ENCODE data around the gene ZNF514. TPM values are rescaled to one million over a fixed set of nuclear protein-coding genes. Genes with fewer than 3 reads are reported as not detected.

The ZNF514 gene
- total and polyA plus RNA-seq, 4 donors = 1.7 to 6.2 (median 3.7) TPM

GRCh38 chr2:95204396-95204795, 44.7 kb upstream of the ZNF514 start:
- peaks cover 0 to under 1% (median 0%) of the 10 kb centered on the region in 4 donors for H3K36me3 ChIP-seq (ENCODE audit: control insufficient read depth in 4 of 4, insufficient read depth in 3 of 4, low read depth in 1 of 4, low read length in 3 of 4)
- H3K9ac ChIP-seq (ENCODE audit: low read depth in 1 of 2, low read length in 2 of 2) = no peak overlapping the region
- DNase-seq (ENCODE audit: low spot score) = no peak
- peaks cover 0 to 11% (median under 1%) of the 10 kb centered on the region in 4 donors for H3K9me3 ChIP-seq (ENCODE audit: control insufficient read depth in 4 of 4, low read length in 3 of 4)
- no peak for TF ChIP-seq FOXA1 (IDR thresholded peaks at IDR 0.05)
- TF ChIP-seq FOXA2 (IDR thresholded peaks at IDR 0.05) = no peak
- no peak for TF ChIP-seq REST (IDR thresholded peaks at IDR 0.05)
- TF ChIP-seq SP1 (IDR thresholded peaks at IDR 0.05) = no peak
- TF ChIP-seq EGR1 (IDR thresholded peaks at IDR 0.05; ENCODE audit: low read depth in 2 of 2) = no peak
- no peak for TF ChIP-seq CTCF (IDR thresholded peaks at IDR 0.05; ENCODE audit: low read depth, low read length, missing input control)
- TF ChIP-seq RXRA (IDR thresholded peaks at IDR 0.05) = no peak
- TF ChIP-seq RAD21 (IDR thresholded peaks at IDR 0.05) = no peak
- no peak overlapping the region for H3K4me3 ChIP-seq (ENCODE audit: low read depth in 1 of 3, low read length in 3 of 3)
- H3K4me1 ChIP-seq (ENCODE audit: control insufficient read depth in 4 of 4, insufficient read depth in 4 of 4, low read length in 3 of 4) = peaks cover 2 to 10% (median 4%) of the 10 kb centered on the region in 4 donors
- H3K27me3 ChIP-seq (ENCODE audit: control insufficient read depth in 4 of 4, insufficient read depth in 4 of 4, low read length in 3 of 4) = no peaks in the 10 kb centered on the region
- WGBS = 90% methylated on average over 2 of the region's 2 CpGs
- H3K27ac ChIP-seq (ENCODE audit: low read depth in 1 of 2, low read length in 2 of 2) = no peak overlapping the region

GRCh38 chr2:95203911-95204310, 44.3 kb upstream of the ZNF514 start:
- no peak overlapping the region for H3K27ac ChIP-seq (ENCODE audit: low read depth in 1 of 2, low read length in 2 of 2)
- no peak overlapping the region for H3K4me3 ChIP-seq (ENCODE audit: low read depth in 1 of 3, low read length in 3 of 3)
- no peaks in the 10 kb centered on the region for H3K36me3 ChIP-seq (ENCODE audit: control insufficient read depth in 4 of 4, insufficient read depth in 3 of 4, low read depth in 1 of 4, low read length in 3 of 4)
- DNase-seq (ENCODE audit: low spot score) = no peak
- peaks cover 2 to 10% (median 4%) of the 10 kb centered on the region in 4 donors for H3K4me1 ChIP-seq (ENCODE audit: control insufficient read depth in 4 of 4, insufficient read depth in 4 of 4, low read length in 3 of 4)
- H3K27me3 ChIP-seq (ENCODE audit: control insufficient read depth in 4 of 4, insufficient read depth in 4 of 4, low read length in 3 of 4) = no peaks in the 10 kb centered on the region
- H3K9me3 ChIP-seq (ENCODE audit: control insufficient read depth in 4 of 4, low read length in 3 of 4) = peaks cover 0 to 8% (median under 1%) of the 10 kb centered on the region in 4 donors
- TF ChIP-seq EGR1 (IDR thresholded peaks at IDR 0.05; ENCODE audit: low read depth in 2 of 2) = no peak
- TF ChIP-seq JUND (IDR thresholded peaks at IDR 0.05) = no peak
- TF ChIP-seq ZBTB33 (IDR thresholded peaks at IDR 0.05) = no peak
- no peak for TF ChIP-seq HNF4G (IDR thresholded peaks at IDR 0.05)
- no peak for TF ChIP-seq TAF1 (conservative IDR thresholded peaks at IDR 0.05)
- no peak for TF ChIP-seq RAD21 (IDR thresholded peaks at IDR 0.05)
- no peak for TF ChIP-seq ATF3 (IDR thresholded peaks at IDR 0.05)
- TF ChIP-seq SP1 (IDR thresholded peaks at IDR 0.05) = no peak
- TF ChIP-seq REST (IDR thresholded peaks at IDR 0.05) = no peak
- no peak for TF ChIP-seq RXRA (IDR thresholded peaks at IDR 0.05)
- no peak for TF ChIP-seq HNF4A (conservative IDR thresholded peaks at IDR 0.05)
- no peak for TF ChIP-seq MAX (IDR thresholded peaks at IDR 0.05)
- no peak for TF ChIP-seq CTCF (IDR thresholded peaks at IDR 0.05; ENCODE audit: low read depth, low read length, missing input control)
- TF ChIP-seq FOXA1 (IDR thresholded peaks at IDR 0.05) = no peak
- TF ChIP-seq FOXA2 (IDR thresholded peaks at IDR 0.05) = no peak
- no peak for TF ChIP-seq YY1 (IDR thresholded peaks at IDR 0.05)
- TF ChIP-seq GABPA (IDR thresholded peaks at IDR 0.05 in 1 of 2, conservative IDR thresholded peaks at IDR 0.05 in 1 of 2) = no peak
- no peak for TF ChIP-seq NR2F2 (IDR thresholded peaks at IDR 0.05)
- no peak overlapping the region for H3K9ac ChIP-seq (ENCODE audit: low read depth in 1 of 2, low read length in 2 of 2)
- 82% methylated on average over 4 of the region's 4 CpGs for WGBS
